Measurements from ENCODE around the gene ATP2B1. TPM values are rescaled to one million over a fixed set of nuclear protein-coding genes. Genes with fewer than 3 reads are reported as not detected.
A peak's percentile ranks its signal among the peaks of the same experiment; 100 is the strongest.

Gene ATP2B1
- total and polyA plus RNA-seq, 2 donors (not counting 1 experiment from before 2014, with no cell fraction given), result 26.1 to 238 TPM

DNA sequence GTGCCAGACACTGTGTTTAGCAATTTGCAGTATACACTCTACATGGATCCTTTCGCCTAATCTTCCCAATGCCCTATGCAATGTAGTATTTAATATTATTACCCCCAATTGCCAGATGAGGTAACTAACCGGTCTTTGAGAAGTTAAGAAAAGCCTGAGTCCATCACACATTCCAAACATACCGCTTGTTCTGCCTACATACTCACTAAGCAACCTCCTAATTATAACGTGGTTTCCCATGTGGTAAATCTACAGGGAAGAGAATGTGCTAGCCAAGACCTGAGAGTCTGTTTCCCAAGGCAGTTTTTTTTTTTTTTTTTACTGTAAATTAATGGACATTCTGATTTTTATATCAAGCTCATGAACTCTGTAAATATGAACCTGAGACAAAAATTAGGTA lies 37.2 kb downstream of the ATP2B1 start:
- POLR2A ChIA-PET, result interaction anchor here (0.7 kb wide), 1 partner anchor 289 kb away, joined by 4 read pairs; no protein-coding TSS in a partner anchor
- peak overlapping the region; percentile 47 for H3K27ac Mint-ChIP-seq

GRCh38 chr12:89669197-89669596 lies 39.4 kb downstream of the ATP2B1 start:
- peak overlapping the region; percentile 42 for H3K27ac Mint-ChIP-seq
- peaks cover 89% of the 10 kb centered on the region for H3K4me1 Mint-ChIP-seq
- H3K9me3 ChIP-seq (ENCODE audit: control extremely low read depth in 1 of 3, control insufficient read depth in 2 of 3, insufficient read depth in 1 of 3, low read length in 2 of 3), result no peaks in the 10 kb centered on the region
- H4K20me1 ChIP-seq (ENCODE audit: control insufficient read depth, insufficient read depth, low read length, poor library complexity, severe bottlenecking), result peaks cover 75% of the 10 kb centered on the region
- H3K4me3 ChIP-seq (ENCODE audit: control extremely low read depth in 1 of 5, extremely low read depth in 1 of 5, insufficient read depth in 1 of 5, low read depth in 2 of 5, low read length in 4 of 5), result no peak overlapping the region
- no peak overlapping the region for H3K9ac ChIP-seq (ENCODE audit: low read length)
- no peak overlapping the region for H3K4me2 ChIP-seq (replicated peaks; ENCODE audit: low read depth, low read length, poor library complexity, severe bottlenecking)
- no peak overlapping the region for H3K27ac ChIP-seq (ENCODE audit: low read length in 2 of 2)
- H3K27me3 ChIP-seq (replicated peaks in 1 of 4; ENCODE audit: control extremely low read depth in 1 of 4, control insufficient read depth in 3 of 4, insufficient read depth in 4 of 4, low read length in 3 of 4), result no peaks in the 10 kb centered on the region
- intact Hi-C loops (cut with micrococcal nuclease), result no loop called here
- H3K79me2 ChIP-seq (ENCODE audit: control insufficient read depth, insufficient read depth, low read length), result peaks cover 99% of the 10 kb centered on the region
- H3K4me3 Mint-ChIP-seq, result no peak overlapping the region
- peaks cover 48 to 80% of the 10 kb centered on the region in 2 donors for H3K4me1 ChIP-seq (ENCODE audit: control insufficient read depth in 2 of 2, insufficient read depth in 2 of 2, low read length in 2 of 2)
- WGBS (ENCODE audit: insufficient coverage), result 86% methylated on average over 2 of the region's 6 CpGs
- TF ChIP-seq, protein P1, sequence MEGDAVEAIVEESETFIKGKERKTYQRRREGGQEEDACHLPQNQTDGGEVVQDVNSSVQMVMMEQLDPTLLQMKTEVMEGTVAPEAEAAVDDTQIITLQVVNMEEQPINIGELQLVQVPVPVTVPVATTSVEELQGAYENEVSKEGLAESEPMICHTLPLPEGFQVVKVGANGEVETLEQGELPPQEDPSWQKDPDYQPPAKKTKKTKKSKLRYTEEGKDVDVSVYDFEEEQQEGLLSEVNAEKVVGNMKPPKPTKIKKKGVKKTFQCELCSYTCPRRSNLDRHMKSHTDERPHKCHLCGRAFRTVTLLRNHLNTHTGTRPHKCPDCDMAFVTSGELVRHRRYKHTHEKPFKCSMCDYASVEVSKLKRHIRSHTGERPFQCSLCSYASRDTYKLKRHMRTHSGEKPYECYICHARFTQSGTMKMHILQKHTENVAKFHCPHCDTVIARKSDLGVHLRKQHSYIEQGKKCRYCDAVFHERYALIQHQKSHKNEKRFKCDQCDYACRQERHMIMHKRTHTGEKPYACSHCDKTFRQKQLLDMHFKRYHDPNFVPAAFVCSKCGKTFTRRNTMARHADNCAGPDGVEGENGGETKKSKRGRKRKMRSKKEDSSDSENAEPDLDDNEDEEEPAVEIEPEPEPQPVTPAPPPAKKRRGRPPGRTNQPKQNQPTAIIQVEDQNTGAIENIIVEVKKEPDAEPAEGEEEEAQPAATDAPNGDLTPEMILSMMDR (IDR thresholded peaks at IDR 0.05), result no peak
- no peak for TF ChIP-seq EZH2 (IDR thresholded peaks at IDR 0.05; ENCODE audit: borderline replicate concordance, insufficient read depth, low read depth, low read length, poor library complexity, severe bottlenecking)
- H3K36me3 ChIP-seq (replicated peaks in 1 of 2; ENCODE audit: control extremely low read depth in 1 of 2, control insufficient read depth in 1 of 2, extremely low read depth in 1 of 2, insufficient read depth in 2 of 2, low read length in 1 of 2), result peaks cover 3 to 7% of the 10 kb centered on the region in 2 experiments
- H3K27me3 Mint-ChIP-seq, result no peaks in the 10 kb centered on the region
- CTCF ChIA-PET, result interaction anchor here (0.6 to 1.8 kb wide), 2 partner anchors 10 to 345 kb away, joined by 3 to 6 read pairs; no protein-coding TSS in a partner anchor
- POLR2A ChIA-PET, result interaction anchor here (1.1 kb wide), 1 partner anchor 10 kb away, joined by 3 read pairs; no protein-coding TSS in a partner anchor
- H3K9me3 Mint-ChIP-seq (ENCODE audit: insufficient read depth), result no peaks in the 10 kb centered on the region
- DNase-seq, result no peak
- ATAC-seq (ENCODE audit: low read depth), result no peak
- H2AFZ ChIP-seq (ENCODE audit: insufficient read depth, low read depth, low read length, poor library complexity, severe bottlenecking), result no peak overlapping the region

More for the DNA sequence above, 37.2 kb downstream of the ATP2B1 start:
- intact Hi-C loops (cut with micrococcal nuclease), result loop anchor here (1.0 kb wide), 1 partner anchor 8 kb away; no protein-coding TSS in a partner anchor
- peaks cover 38 to 80% of the 10 kb centered on the region in 2 donors for H3K4me1 ChIP-seq (ENCODE audit: control insufficient read depth in 2 of 2, insufficient read depth in 2 of 2, low read length in 2 of 2)
- H3K4me1 Mint-ChIP-seq, result peaks cover 87% of the 10 kb centered on the region
- H3K27ac ChIP-seq (ENCODE audit: low read length in 2 of 2), result peak overlapping the region in 1 of 2 donors; percentile 50
- peaks cover 74% of the 10 kb centered on the region for H4K20me1 ChIP-seq (ENCODE audit: control insufficient read depth, insufficient read depth, low read length, poor library complexity, severe bottlenecking)
- peak overlapping the region; percentile 18 for H3K4me3 Mint-ChIP-seq
- H3K36me3 ChIP-seq (replicated peaks in 1 of 2; ENCODE audit: control extremely low read depth in 1 of 2, control insufficient read depth in 1 of 2, extremely low read depth in 1 of 2, insufficient read depth in 2 of 2, low read length in 1 of 2), result peaks cover 3 to 7% of the 10 kb centered on the region in 2 experiments
- TF ChIP-seq EZH2 (IDR thresholded peaks at IDR 0.05; ENCODE audit: borderline replicate concordance, insufficient read depth, low read depth, low read length, poor library complexity, severe bottlenecking), result no peak
- TF ChIP-seq, protein P1 (IDR thresholded peaks at IDR 0.05), result no peak
- no peak overlapping the region for H3K9ac ChIP-seq (ENCODE audit: low read length)
- H3K27me3 ChIP-seq (replicated peaks in 1 of 4; ENCODE audit: control extremely low read depth in 1 of 4, control insufficient read depth in 3 of 4, insufficient read depth in 4 of 4, low read length in 3 of 4), result no peaks in the 10 kb centered on the region
- H3K9me3 Mint-ChIP-seq (ENCODE audit: insufficient read depth), result no peaks in the 10 kb centered on the region
- no peaks in the 10 kb centered on the region for H3K9me3 ChIP-seq (ENCODE audit: control extremely low read depth in 1 of 3, control insufficient read depth in 2 of 3, insufficient read depth in 1 of 3, low read length in 2 of 3)
- no peak overlapping the region for H2AFZ ChIP-seq (ENCODE audit: insufficient read depth, low read depth, low read length, poor library complexity, severe bottlenecking)
- H3K4me3 ChIP-seq (ENCODE audit: control extremely low read depth in 1 of 5, extremely low read depth in 1 of 5, insufficient read depth in 1 of 5, low read depth in 2 of 5, low read length in 4 of 5), result no peak overlapping the region
- no peak overlapping the region for H3K4me2 ChIP-seq (replicated peaks; ENCODE audit: low read depth, low read length, poor library complexity, severe bottlenecking)
- no peak for ATAC-seq (ENCODE audit: low read depth)
- WGBS (ENCODE audit: insufficient coverage), result 100% methylated on average over 1 of the region's 4 CpGs
- no peak for DNase-seq
- CTCF ChIA-PET, result interaction anchor here (1.5 kb wide), 1 partner anchor 8 kb away, joined by 4 read pairs; no protein-coding TSS in a partner anchor
- H3K27me3 Mint-ChIP-seq, result no peaks in the 10 kb centered on the region
- peaks cover 100% of the 10 kb centered on the region for H3K79me2 ChIP-seq (ENCODE audit: control insufficient read depth, insufficient read depth, low read length)
